ENCODE results near the gene ADPRHL1.
"Not testable (repeated sequence)": the region's sequence is repeated elsewhere in the genome, so short reads cannot be mapped to it uniquely, and the experiment has no call there.

ADPRHL1 gene

DNA sequence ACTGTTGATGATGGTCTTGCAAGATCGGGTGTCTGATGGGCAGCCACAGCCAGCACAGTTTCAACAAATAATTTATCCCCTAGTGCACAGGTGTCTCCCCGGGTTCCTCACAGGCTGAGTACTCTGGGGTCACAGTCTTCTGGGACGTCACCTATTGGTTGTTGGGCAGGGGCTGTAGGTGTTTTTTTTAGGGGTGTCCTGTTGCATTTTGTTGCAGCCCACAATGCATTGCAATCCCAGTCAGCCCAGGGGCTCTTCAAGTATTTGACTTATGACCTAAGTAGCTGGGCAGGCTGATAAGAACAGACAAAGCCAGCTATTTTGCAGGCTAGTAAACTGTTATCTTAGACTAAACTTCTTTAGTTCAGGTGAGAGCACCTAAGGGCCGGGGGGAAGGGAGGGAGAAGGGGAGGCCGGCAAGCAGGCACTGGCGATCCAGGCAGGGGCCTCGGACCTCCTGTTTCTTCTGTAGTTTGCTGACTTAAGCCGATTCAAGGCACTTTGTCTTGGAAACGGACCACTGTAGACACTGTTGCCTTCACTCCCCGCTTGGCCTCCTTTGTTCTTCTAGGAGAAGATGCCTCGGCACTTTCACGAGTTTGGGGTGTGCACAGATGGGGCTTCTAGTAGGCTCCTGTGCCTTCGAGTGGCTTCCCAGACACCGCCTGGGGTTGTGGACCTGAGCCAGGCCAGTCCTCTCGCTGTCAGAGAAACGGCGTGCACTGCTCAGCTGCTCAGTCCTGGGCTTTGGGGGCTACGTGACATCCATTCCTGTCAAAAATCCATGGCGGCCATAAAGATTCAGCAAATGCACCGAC is 55.5 kb downstream of the ADPRHL1 start:
- no peaks in the 10 kb centered on the region for H3K36me3 Mint-ChIP-seq (ENCODE audit: low read depth)
- peaks cover 4% of the 10 kb centered on the region for H3K4me1 Mint-ChIP-seq (ENCODE audit: low read depth)
- H3K9me3 Mint-ChIP-seq = no peaks in the 10 kb centered on the region
- DNase-seq (ENCODE audit: low spot score) = no peak
- no peak overlapping the region for H3K4me3 Mint-ChIP-seq
- no peaks in the 10 kb centered on the region for H3K27me3 Mint-ChIP-seq (ENCODE audit: low read depth)
- no peak overlapping the region for H3K27ac Mint-ChIP-seq

DNA sequence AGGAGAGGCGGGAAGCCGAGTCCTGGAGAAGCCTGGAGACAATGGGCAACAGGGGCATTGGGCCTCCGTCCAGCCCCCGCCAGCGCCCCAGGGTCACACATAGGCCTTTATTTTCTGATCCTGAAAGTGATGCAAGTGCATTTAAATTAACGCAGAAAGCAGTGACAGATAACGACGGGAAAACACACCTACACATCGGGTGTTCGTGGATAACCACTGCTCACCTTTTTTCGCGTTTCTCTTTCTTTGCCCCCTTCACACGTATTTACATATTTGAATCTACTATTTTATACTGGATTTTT is 59.0 kb downstream of the ADPRHL1 start:
- no peaks in the 10 kb centered on the region for H3K27me3 Mint-ChIP-seq (ENCODE audit: low read depth)
- peaks cover 4% of the 10 kb centered on the region for H3K4me1 Mint-ChIP-seq (ENCODE audit: low read depth)
- H3K9me3 Mint-ChIP-seq = no peaks in the 10 kb centered on the region

DNA sequence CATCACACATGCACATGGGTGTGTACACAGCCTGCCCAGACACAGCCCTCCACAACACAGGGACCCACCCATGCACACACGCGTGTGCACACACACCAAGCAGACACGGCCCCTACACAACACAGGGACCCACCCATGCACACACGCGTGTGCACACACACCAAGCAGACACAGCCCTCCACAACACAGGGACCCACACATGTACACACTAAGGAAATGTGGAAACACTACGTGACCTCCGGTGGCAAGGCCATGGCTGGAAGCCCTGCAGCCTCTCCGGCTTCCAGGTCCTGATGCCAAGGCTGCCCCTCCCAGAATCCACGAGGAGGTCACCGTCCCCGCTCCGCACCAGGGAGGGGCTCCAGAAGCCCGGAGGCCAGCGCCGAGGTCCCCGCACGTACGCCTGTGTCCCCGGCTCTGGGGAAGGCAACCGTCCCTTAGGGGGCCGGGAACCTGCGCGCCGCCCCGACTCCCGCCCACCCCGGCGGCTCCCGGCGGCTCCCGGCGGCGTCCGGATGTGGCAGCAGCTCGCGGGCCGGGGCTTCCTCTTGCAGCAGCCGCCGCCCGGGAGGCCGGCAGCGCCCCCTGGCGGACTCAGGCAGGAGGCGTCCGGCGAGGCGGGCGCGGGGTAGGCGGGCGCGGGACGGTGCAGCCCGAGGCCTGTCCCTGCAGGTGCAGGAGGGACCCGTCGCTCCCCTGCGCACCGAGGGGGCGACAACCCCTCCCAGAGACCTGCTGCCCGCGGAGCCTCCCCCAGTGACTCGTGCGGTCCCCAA is 59.5 kb downstream of the ADPRHL1 start:
- DNase-seq (ENCODE audit: low spot score) = peak; percentile 85
- peaks cover 4% of the 10 kb centered on the region for H3K4me1 Mint-ChIP-seq (ENCODE audit: low read depth)
- H3K9me3 Mint-ChIP-seq = no peaks in the 10 kb centered on the region
- H3K4me3 Mint-ChIP-seq = peak overlapping the region; percentile 93
- peak overlapping the region; percentile 26 for H3K27ac Mint-ChIP-seq
- no peaks in the 10 kb centered on the region for H3K27me3 Mint-ChIP-seq (ENCODE audit: low read depth)
- no peaks in the 10 kb centered on the region for H3K36me3 Mint-ChIP-seq (ENCODE audit: low read depth)

More for the DNA sequence above, 59.0 kb downstream of the ADPRHL1 start:
- no peak for DNase-seq (ENCODE audit: low spot score)
- no peak overlapping the region for H3K27ac Mint-ChIP-seq
- H3K36me3 Mint-ChIP-seq (ENCODE audit: low read depth) = no peaks in the 10 kb centered on the region
- H3K4me3 Mint-ChIP-seq = peak overlapping the region; percentile 38

DNA sequence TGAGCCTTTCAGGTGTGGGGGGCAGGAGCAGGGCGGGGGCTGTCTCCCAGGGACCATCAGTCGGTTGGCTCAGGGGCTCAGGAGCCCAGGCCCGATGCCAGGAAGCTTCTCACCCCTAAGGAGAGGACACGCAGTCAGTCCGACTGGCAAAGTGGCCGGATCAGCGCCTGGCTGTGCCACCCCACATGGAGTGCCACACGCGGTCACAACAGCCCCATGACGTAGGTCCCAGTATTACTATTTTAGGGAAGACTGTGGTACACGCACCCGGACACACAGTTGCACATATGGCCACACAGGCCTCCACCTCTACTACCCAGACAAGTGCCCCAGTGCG is 60.1 kb downstream of the ADPRHL1 start:
- Mint-ChIP-seq H3K4me3 (peak overlapping the region; percentile 93), H3K9me3 (no peaks in the 10 kb centered on the region), H3K27ac (peak overlapping the region; percentile 26), H3K4me1 (ENCODE audit: low read depth) (peaks cover 4% of the 10 kb centered on the region), H3K27me3 (ENCODE audit: low read depth) (no peaks in the 10 kb centered on the region), H3K36me3 (ENCODE audit: low read depth) (no peaks in the 10 kb centered on the region)
- no peak for DNase-seq (ENCODE audit: low spot score)

DNA sequence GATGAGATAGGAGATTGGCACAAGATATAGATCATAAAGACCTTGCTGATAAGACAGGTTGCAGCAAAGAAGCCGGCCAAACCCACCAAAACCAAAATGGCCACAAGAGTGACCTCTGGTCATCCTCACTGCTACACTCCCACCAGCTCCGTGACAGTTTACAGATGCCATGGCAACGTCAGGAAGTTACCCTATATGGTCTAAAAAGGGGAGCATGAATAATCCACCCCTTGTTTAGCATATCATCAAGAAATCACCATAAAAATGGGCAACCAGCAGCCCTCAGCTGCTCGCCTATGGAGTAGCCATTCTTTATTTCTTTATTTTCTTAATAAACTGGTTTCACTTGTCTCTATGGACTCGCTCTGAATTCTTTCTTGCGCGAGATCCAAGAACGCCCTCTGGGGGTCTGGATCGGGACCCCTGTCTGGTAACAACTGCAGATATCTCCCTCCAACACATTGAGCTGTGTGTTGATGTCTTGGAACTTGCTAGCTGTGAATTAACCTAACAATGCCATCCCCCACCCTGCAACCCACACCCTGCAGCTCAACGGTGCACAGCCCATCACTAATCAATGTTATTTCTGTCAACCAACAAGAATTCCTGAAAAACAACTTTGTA is 62.3 kb downstream of the ADPRHL1 start:
- no peak overlapping the region for H3K27ac Mint-ChIP-seq
- H3K36me3 Mint-ChIP-seq (ENCODE audit: low read depth) = no peaks in the 10 kb centered on the region
- H3K4me3 Mint-ChIP-seq = no peak overlapping the region
- H3K9me3 Mint-ChIP-seq = peaks cover 15% of the 10 kb centered on the region
- DNase-seq (ENCODE audit: low spot score) = no peak
- peaks cover 4% of the 10 kb centered on the region for H3K4me1 Mint-ChIP-seq (ENCODE audit: low read depth)
- H3K27me3 Mint-ChIP-seq (ENCODE audit: low read depth) = no peaks in the 10 kb centered on the region

DNA sequence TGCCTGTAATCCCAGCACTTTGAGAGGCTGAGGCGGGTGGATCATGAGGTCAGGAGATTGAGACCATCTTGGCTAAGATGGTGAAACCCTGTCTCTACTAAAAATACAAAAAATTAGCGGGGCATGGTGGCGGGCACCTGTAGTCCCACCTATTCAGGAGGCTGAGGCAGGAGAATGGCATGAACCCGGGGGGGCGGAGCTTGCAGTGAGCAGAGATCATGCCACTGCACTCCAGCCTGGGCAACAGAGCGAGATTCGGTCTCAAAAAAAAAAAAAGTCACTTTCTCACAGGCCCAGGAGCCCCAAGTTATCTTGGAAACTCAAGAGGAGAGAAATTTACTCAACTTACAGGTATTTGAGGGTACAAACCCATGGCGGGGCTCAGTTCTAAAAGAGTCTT is 63.7 kb downstream of the ADPRHL1 start:
- H3K4me1 Mint-ChIP-seq (ENCODE audit: low read depth); H3K4me3 Mint-ChIP-seq; H3K36me3 Mint-ChIP-seq (ENCODE audit: low read depth); DNase-seq (ENCODE audit: low spot score); H3K27me3 Mint-ChIP-seq (ENCODE audit: low read depth); H3K27ac Mint-ChIP-seq: not testable (repeated sequence)
- H3K9me3 Mint-ChIP-seq = peaks cover 23% of the 10 kb centered on the region

DNA sequence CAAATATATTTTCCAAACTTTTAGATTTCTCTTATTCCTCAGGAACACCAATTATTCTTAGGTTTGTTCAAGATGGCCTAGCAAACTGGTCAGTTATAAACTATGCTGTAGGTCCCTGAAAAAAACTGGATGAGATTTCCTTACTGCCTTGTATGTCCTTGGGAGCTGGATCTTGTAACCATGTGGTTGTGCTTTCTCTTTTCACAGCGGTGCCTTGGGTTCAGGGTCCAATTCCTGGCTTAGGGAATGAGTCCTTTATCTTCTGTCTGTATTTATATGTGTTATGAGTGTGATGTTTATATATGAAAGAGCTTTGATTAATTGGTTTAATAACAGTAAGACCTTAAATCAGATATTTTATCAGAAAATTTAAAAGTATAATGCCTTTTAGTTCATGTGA is 65.9 kb downstream of the ADPRHL1 start:
- Mint-ChIP-seq H3K4me1 (ENCODE audit: low read depth) (no peaks in the 10 kb centered on the region), H3K36me3 (ENCODE audit: low read depth) (no peaks in the 10 kb centered on the region), H3K27ac (no peak overlapping the region), H3K4me3 (no peak overlapping the region), H3K27me3 (ENCODE audit: low read depth) (peaks cover 2% of the 10 kb centered on the region), H3K9me3 (peaks cover 37% of the 10 kb centered on the region)
- no peak for DNase-seq (ENCODE audit: low spot score)

DNA sequence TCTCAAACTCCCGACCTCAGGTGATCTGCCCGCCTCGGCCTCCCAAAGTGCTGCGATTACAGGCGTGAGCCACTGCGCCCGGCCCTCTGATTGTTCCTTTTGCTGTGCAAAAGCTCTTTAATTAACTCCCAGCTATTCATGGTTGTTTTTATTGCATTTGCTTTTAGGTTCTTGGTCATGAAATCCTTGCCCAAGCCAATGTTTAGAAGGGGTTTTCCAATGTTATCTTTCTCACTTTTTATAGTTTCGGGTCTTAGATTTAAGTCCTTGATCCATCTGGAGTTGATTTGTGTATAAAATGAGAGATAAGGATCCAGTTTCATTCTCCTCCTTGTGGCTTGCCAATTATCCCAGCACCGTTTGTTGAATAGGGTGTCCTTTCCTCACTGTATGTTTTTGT is 70.2 kb downstream of the ADPRHL1 start:
- Mint-ChIP-seq H3K4me3 (no peak overlapping the region), H3K27me3 (ENCODE audit: low read depth) (peaks cover 6% of the 10 kb centered on the region), H3K4me1 (ENCODE audit: low read depth) (no peaks in the 10 kb centered on the region), H3K27ac (no peak overlapping the region), H3K36me3 (ENCODE audit: low read depth) (no peaks in the 10 kb centered on the region), H3K9me3 (peaks cover 37% of the 10 kb centered on the region)
- DNase-seq (ENCODE audit: low spot score) = no peak

DNA sequence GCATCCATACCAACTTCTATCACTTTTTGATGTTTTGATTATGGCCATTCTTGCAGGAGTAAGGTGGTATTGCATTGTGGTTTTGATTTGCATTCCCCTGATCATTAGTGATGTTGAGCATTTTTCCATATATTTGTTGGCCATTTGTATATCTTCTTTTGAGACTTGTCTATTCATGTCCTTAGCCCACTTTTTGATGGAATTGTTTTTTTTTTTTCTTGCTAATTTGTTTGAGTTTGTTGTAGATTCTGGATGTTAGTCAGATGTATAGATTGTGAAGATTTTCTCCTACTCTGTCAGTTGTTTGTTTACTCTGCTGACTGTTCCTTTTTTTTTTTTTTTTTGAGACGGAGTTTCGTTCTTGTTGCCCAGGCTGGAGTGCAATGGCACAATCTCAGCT is 70.7 kb downstream of the ADPRHL1 start:
- not testable (repeated sequence) for H3K27me3 Mint-ChIP-seq (ENCODE audit: low read depth); H3K4me3 Mint-ChIP-seq; H3K4me1 Mint-ChIP-seq (ENCODE audit: low read depth); H3K36me3 Mint-ChIP-seq (ENCODE audit: low read depth); H3K27ac Mint-ChIP-seq; DNase-seq (ENCODE audit: low spot score)
- H3K9me3 Mint-ChIP-seq = peaks cover 37% of the 10 kb centered on the region

DNA sequence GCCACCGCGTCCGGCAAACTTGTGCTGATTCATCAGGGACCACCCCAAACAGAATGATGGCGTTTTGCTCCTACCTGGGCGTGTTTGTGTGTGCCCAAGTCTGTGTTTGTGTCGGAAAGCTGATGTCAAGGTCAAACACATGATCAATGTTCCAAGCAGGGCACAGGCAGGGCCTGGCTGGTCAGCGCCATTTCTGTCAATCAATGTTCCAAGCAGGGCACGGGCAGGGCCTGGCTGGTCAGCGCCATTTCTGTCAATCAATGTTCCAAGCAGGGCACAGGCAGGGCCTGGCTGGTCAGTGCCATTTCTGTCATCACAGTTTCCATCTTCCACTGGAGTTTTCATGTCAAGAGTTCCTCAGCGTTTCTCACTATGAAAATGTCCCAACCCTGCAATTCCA is 74.5 kb downstream of the ADPRHL1 start:
- no peaks in the 10 kb centered on the region for H3K4me1 Mint-ChIP-seq (ENCODE audit: low read depth)
- H3K27me3 Mint-ChIP-seq (ENCODE audit: low read depth) = peaks cover 4% of the 10 kb centered on the region
- H3K36me3 Mint-ChIP-seq (ENCODE audit: low read depth) = no peaks in the 10 kb centered on the region
- H3K27ac Mint-ChIP-seq = no peak overlapping the region
- H3K4me3 Mint-ChIP-seq = no peak overlapping the region
- H3K9me3 Mint-ChIP-seq = peaks cover 13% of the 10 kb centered on the region
- no peak for DNase-seq (ENCODE audit: low spot score)

DNA sequence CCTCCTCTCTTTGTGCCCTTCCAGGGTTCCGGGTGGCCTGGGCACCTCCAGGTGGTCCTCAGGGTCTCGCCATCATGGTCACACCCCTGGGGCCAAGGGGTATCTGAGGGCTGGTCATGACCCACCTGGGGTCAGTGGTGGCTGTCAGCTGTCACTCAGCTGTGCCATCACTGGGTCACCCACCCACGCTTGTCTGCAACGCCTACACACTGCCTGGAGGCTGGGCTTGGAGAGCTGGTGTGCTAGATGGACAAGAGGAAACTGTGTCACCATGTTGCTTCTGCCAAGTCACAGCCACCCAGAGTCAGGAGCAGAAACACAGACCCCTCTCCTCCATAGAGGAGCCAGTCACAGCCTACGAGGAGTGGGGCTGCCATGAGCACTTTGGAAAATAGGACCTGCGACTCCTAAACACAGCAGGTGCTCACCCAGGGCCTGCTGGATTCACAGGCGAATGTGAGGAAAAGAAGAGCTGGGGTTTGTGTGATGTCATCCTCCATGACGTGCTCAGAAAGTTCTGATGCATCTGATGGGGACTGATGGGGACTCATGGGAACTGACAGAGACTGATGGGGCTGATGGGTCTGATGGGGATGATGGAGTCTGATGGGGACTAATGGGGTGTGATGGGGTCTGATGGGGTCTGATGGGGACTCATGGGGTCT is 78.6 kb downstream of the ADPRHL1 start:
- Mint-ChIP-seq H3K4me3 (no peak overlapping the region), H3K36me3 (ENCODE audit: low read depth) (no peaks in the 10 kb centered on the region), H3K9me3 (no peaks in the 10 kb centered on the region), H3K4me1 (ENCODE audit: low read depth) (no peaks in the 10 kb centered on the region), H3K27me3 (ENCODE audit: low read depth) (no peaks in the 10 kb centered on the region), H3K27ac (no peak overlapping the region)
- no peak for DNase-seq (ENCODE audit: low spot score)

DNA sequence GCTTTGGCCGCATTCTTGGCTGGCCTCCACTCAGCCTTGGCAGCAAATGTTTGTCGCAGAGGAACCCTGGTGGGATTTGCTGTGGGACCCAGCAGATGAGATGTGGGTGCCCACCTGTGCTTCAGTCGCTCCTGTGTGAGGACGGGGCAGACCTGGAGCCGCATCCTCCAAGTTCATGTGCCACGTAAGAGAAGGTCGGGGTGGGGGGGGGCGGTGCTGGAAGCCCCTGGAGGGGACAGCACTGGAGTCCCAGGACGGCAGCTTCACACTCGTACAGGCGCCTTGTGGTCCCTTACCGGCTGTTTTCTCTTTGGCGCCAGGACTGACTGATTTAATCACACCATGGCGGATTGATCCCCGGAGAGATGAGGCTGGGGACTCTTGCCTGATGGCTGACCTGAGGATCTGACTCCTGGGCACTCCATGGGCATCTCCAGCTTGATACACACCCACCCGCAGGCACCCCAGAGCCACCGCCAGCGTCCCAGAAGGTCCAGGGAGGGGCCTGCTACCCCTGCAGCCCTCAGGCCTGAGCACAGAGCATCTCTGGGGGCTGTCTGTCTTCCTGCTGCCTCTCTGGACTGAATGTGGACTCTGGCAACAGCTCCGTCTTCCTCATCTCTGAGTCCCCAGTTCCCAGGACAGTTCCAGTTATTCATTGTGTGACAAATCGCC is 79.3 kb downstream of the ADPRHL1 start:
- H3K9me3 Mint-ChIP-seq = no peaks in the 10 kb centered on the region
- H3K27me3 Mint-ChIP-seq (ENCODE audit: low read depth) = no peaks in the 10 kb centered on the region
- H3K36me3 Mint-ChIP-seq (ENCODE audit: low read depth) = no peaks in the 10 kb centered on the region
- no peak overlapping the region for H3K27ac Mint-ChIP-seq
- H3K4me3 Mint-ChIP-seq = no peak overlapping the region
- DNase-seq (ENCODE audit: low spot score) = no peak
- no peaks in the 10 kb centered on the region for H3K4me1 Mint-ChIP-seq (ENCODE audit: low read depth)

DNA sequence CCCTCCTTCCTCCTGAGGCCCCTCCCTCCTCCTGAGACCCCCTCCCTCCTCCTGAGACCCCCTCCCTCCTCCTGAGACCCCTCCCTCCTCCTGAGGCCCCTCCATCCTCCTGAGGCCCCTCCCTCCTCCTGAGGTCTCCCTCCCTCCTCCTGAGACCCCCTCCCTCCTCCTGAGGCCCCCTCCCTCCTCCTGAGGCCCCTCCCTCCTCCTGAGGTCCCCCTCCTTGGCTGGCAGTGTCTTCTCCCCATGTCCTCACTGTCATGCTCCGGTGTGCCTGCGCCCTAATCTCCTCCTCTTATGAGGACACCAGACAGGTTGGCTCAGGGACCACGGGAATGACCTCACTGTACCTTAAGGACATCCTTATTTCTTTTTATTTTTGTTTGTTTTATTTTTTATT is 81.6 kb downstream of the ADPRHL1 start:
- not testable (repeated sequence) for H3K27me3 Mint-ChIP-seq (ENCODE audit: low read depth)

DNA sequence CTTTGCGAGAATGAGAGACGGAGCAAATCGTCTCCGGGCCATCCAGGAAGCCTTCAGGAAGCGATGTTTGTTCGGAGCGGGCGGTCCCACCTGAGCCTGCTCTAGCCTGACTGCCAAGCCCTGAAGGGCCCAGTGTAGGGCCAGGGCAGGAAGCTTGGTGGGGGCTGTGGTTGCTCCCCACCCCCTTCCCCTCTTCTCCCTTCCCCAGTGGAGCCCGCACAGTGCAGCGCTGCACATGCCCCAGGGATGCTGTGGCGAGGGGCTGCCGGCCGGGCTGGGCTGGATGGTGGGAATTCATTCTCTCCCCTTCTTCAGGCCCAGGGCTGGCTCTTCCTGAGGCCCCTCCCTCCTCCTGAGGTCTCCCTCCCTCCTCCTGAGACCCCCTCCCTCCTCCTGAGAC is 82.2 kb downstream of the ADPRHL1 start:
- H3K4me1 Mint-ChIP-seq (ENCODE audit: low read depth) = no peaks in the 10 kb centered on the region
- no peak for DNase-seq (ENCODE audit: low spot score)
- H3K27ac Mint-ChIP-seq = no peak overlapping the region
- H3K36me3 Mint-ChIP-seq (ENCODE audit: low read depth) = no peaks in the 10 kb centered on the region
- H3K4me3 Mint-ChIP-seq = no peak overlapping the region
- H3K9me3 Mint-ChIP-seq = no peaks in the 10 kb centered on the region
- H3K27me3 Mint-ChIP-seq (ENCODE audit: low read depth) = no peaks in the 10 kb centered on the region

More for the DNA sequence above, 81.6 kb downstream of the ADPRHL1 start:
- not testable (repeated sequence) for DNase-seq (ENCODE audit: low spot score); H3K36me3 Mint-ChIP-seq (ENCODE audit: low read depth); H3K27ac Mint-ChIP-seq; H3K4me3 Mint-ChIP-seq; H3K9me3 Mint-ChIP-seq; H3K4me1 Mint-ChIP-seq (ENCODE audit: low read depth)
